NCI-H2029 treated with DMSO at 0.1 percent for 48 hours (cell line): ENCODE measurements around the gene ZNF81.
"Not testable (repeated sequence)": the region's sequence is repeated elsewhere in the genome, so short reads cannot be mapped to it uniquely, and the experiment has no call there.

ENCODE experiments used
- DNase-seq: peaks from one replicate; lab custom pipeline; 2025; lab: John Stamatoyannopoulos, UW

ZNF81 gene

DNA sequence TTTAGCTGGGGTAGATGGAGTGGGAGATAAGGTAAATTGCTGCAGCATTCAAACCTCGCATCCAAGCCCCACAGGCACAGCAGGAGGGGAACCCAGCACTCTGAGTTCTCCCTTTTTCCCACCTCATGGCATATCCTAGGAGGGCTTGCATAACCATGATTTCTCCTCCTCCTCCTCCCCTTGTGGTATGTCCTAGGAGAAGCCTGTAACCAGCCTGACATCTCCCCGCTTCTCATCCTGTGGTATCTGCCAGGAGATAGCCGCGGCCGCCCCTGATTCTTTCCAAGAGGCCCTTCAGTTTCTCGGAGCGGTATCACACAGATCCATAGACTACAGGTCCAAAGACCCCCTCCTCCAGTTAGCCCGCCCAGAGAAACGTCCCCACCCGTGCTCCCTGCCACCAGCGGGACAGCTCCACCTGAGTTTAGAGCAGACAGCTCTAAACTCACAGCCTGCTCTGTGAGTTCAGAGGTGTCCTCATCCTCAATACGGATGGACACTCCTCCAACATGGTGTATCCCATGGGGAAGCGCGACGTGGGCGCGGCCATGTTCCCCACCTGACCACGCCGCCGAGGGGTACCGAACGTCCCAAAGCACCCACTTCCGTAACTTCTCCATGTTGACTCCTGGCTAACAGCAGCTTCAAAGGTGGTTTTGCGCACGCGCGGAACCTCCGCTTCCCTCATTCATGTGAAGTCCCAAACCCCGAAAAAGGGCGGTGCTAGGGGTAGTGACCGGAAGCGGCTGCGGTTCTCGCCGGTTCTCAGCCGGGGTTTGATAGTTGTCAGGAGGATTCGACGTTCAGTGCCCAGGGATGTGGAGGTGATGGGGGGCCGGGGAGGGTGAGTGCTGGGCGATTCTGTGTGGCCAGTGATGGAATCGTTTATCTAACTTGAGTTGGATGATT lies at the start of gene ZNF81:
Gene ZNF81 (plus strand): TSS at position 739 of the 909 bp plus-strand sequence. CDS start 9,366 bp downstream, outside the sequence.
- DNase-seq: peak; percentile 38

DNA sequence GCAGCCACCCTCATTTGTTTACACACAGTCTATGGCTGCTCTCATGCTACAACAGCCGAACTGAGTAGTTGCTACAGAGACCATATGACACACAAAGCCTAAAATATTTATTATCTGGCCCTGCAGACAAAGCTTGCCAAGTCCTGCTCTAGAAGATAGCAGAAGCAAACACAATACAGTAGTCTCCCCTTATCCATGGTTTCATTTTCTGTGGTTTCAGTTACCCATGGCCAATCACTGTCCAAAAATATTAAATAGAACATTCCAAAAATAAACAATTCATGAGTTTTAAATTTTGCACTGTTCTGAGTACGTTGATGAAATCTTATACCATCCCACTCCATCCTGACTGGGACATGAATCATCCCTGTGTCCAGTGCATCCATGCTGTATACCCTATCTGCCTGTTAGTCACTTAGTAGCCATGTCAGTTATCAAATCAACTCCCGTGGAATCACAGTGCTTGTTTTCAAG lies 40.2 kb upstream of the ZNF81 start:
- DNase-seq: no peak

- DNase-seq: no peak
Observed at GRCh38 chrX:47797084-47797483, 39.6 kb upstream of the ZNF81 start.

DNA sequence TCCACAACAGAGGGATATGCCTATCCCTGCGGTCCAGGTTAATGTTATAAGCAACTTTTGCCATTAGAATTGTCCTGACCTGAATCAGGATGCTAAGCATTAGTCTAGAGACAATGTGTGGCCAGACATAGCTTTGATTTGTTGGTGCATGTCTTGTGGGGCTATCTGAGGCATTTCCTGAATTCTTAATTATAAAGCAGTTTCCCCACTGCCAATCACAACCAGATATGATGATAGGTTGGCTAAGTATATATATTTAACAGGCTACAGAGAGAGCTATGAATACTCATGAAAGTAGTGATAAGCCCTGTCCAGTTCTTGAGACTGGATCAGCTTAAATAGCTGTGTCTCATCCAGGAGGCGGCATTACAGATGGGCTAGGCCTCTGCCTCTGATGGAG lies 37.8 kb upstream of the ZNF81 start:
- DNase-seq: no peak

DNA sequence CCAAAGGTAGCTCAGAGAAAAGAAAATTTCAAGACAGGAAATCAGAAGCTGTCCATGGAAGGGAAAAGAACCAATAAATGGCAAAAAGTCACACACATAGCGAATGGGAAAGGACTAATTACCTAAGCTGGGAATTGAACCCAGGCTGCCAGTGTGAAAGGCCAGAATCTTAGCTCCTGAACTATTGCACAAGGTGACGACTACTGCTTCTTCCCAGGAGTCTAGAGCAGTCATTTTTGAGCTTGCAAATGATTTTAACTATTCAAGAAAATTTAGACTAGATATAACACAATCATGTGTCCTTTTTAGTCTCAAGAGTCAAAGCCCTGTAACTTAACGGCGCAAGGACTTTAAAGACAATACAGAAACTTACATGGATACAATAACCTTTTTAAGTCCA lies 34.1 kb upstream of the ZNF81 start:
- no peak for DNase-seq

GRCh38 chrX:47803103-47803502 lies 33.6 kb upstream of the ZNF81 start:
- not testable (repeated sequence) for DNase-seq

- no peak for DNase-seq
Observed at GRCh38 chrX:47804315-47804714, 32.4 kb upstream of the ZNF81 start.

DNA sequence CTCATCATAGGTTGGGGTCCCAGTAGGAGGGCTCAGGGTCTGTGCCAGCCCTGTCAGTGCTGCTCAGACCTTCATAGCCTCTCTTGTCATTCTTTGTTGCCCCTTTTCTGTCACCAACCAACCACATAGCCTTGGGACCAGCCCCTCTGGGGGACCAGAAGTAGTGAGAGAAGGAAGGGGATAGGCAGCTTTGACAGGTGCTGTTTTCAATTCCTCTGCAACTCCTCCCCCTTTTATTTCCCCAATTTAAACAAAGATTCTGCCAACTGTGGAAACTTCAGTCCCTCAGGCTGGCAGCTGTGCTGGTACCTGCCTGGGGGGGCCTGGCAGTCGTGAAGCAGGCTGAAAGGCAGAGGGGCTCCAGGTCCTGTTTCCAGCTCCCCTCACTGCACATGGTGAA lies 30.9 kb upstream of the ZNF81 start:
- DNase-seq: not testable (repeated sequence)

GRCh38 chrX:47806415-47807271 lies 30.1 kb upstream of the ZNF81 start:
- not testable (repeated sequence) for DNase-seq

- not testable (repeated sequence) for DNase-seq
Observed at GRCh38 chrX:47807272-47807538, 29.5 kb upstream of the ZNF81 start.

GRCh38 chrX:47807548-47807947 lies 29.2 kb upstream of the ZNF81 start:
- no peak for DNase-seq

- DNase-seq: no peak
Observed at GRCh38 chrX:47808904-47809788, 27.6 kb upstream of the ZNF81 start.

DNA sequence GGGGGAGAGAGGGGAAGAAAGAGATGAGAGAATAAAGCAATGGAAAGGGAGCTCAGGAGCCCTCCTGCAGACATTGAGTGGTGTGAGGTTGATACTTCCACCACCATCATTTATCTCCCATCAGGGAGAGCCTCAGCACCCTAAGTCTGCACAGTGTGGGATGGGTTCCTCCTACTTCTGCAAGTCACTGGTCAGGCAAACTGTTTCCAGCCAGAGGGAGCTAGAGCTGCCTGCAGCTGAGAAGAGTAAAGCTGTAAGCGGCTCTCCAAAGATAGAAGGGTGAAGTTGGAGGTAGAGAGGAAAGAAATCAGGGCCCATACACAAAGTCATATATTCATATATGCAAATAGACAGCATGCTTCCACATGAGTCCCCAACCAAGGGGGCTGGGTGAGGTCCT lies 21.9 kb upstream of the ZNF81 start:
- DNase-seq: no peak

GRCh38 chrX:47815901-47816845 lies 20.5 kb upstream of the ZNF81 start:
- DNase-seq: no peak

GRCh38 chrX:47817421-47817820 lies 19.3 kb upstream of the ZNF81 start:
- DNase-seq: no peak

DNA sequence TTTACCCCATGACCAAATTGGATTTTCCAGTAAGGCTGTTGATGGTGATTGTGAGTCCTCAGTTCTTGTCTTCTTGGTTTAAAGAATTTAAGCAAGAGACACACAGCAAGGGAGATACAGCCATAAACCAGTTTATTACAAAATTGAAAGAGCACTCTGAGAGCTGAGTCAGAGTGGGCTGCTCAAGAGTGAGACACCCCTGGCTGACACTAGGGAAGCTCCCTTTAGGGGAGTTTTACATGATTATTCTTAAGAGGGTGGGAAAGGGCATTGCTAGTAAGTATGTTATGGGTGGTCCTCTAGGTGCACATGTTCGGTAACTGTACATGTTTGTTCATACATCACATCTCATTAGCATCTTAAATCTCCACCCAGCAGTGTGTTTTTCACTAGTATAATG lies 18.8 kb upstream of the ZNF81 start:
- no peak for DNase-seq

- DNase-seq: no peak
Observed at GRCh38 chrX:47828984-47829383, 7.7 kb upstream of the ZNF81 start.

DNA sequence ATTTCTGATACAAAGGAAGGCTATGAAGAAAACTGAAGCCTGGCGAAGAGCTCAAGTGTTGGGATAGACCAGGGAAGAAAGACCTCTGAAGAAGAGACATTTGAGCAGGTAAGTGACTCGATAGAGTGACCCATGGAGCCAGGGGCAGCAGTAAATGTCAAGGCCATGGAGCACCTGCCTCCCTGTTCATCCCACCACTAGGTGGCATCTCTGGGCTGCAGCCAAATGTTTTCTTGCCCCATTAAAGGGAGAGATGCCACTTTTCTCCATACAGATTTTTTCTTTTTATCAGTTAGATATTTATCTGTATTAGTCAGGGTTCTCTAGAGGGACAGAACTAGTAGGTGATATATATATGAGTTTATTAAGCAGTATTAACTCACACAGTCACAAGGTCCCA lies 4.9 kb upstream of the ZNF81 start:
- peak; percentile 0 for DNase-seq

DNA sequence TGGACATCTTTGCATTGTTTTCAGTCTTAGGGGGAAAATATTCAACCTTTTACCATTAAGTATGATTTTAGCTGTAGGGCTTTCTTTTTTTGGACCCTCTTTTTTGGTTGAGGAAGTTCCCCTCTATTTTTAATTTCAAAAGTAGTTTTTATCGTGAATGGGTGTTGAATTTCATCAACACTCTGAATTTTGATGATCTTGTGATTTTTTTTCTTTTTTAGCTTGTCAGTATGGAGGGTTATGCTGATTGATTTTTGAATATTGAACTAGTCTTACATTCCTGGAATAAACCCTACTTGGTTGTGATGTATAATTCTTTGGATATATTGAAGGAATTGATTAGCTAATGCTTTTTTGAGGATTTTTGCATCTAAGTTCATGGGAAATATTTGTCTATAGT lies 1.7 kb downstream of the ZNF81 start:
- no peak for DNase-seq

GRCh38 chrX:47840111-47840510 lies 3.4 kb downstream of the ZNF81 start:
- DNase-seq: no peak

DNA sequence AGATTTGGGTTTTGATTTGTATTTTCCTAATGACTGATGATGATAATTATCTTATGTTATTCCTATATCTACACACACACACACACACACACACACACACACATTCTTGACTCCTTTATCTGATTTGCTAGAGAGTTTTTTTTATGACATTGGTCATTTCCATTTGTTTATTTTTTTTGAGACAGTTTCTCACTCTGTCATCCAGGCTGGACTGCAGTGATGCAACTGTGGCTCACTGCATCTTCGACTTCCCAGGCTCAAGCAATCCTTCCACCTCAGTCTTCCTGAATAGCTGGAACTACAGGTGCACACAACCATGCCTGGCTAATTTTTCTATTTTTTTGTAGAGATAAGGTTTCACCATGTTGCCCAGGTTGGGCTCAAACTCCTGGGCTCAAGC lies 6.7 kb downstream of the ZNF81 start:
- no peak for DNase-seq
